GM18505 (cell line): ENCODE data around the gene CLC.

Source experiments
- ATAC-seq: cut with Tn5 transposase; IDR thresholded peaks from one replicate; pipeline ENCODE4 v1.9.1; 2021; ENCODE audit not compliant: unreplicated experiment
- POLR2A ChIP-seq: IDR thresholded peaks from 4 replicates; pipeline ENCODE4 v1.6.1; 2011; ENCODE audit warnings: borderline replicate concordance; ENCODE audit not compliant: insufficient read depth, insufficient read length; ENCODE audit errors: extremely low read depth

The CLC gene

DNA sequence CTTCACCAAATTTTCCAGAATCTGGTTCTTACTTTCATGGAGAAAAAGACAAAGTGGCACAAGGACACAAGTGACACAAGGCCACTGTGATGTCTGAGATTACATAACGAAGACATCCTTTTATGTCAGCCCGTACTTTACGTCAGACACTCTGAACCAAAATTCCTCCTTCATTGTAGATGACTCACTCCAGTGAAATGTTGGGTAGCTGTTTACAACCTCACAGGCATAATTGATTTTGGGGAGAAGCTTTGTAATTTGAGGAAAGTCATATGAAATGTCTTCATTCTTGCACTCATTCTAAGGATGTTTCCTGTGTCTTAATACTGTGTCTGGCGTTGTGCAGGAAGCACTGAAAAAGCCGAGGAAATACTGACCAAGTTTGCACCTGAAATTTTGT, 53.6 kb downstream of the CLC start:
- no peak for ATAC-seq
- TF ChIP-seq POLR2A = no peak

DNA sequence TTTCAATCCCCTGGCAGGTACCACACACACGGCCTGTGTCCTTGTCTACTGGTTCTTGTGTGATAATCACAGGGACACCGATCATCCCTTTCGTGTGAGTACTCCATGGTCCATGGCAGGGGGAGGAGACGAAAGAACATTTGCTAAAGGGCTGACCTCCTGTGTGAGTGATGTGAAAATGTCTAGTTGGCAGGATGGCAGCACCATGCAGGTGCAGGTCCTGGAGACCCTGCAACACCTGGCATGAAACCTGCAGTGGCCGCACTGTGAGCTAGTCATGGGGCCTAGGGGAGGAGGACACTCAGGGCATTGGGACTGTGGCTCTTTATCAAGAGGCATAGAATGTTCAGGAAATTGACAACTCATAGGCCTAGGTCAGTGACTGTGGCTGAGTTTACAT, 56.4 kb downstream of the CLC start:
- no peak for TF ChIP-seq POLR2A
- ATAC-seq = no peak
